IPS-15b (cell line): ENCODE results near the gene ABCA8.

ENCODE experiments used
- H3K27me3 ChIP-seq: one replicate; pipeline ENCODE4 v1.6.1; 2013; ENCODE audit warnings: low read length; ENCODE audit not compliant: control insufficient read depth, insufficient read depth
- H3K36me3 ChIP-seq: one replicate; pipeline ENCODE4 v1.6.1; 2013; ENCODE audit warnings: low read length; ENCODE audit not compliant: control insufficient read depth, insufficient read depth
- H3K4me1 ChIP-seq: one replicate; pipeline ENCODE4 v1.6.1; 2013; ENCODE audit warnings: mild to moderate bottlenecking, low read length; ENCODE audit not compliant: control insufficient read depth, insufficient read depth
- H3K4me3 ChIP-seq: one replicate; pipeline ENCODE4 v1.5.1; 2013; ENCODE audit warnings: low read depth, low read length
- H3K9ac ChIP-seq: one replicate; pipeline ENCODE4 v1.6.1; 2013; ENCODE audit warnings: low read depth, mild to moderate bottlenecking, low read length
- H3K9me3 ChIP-seq: one replicate; pipeline ENCODE4 v1.6.1; 2013; ENCODE audit warnings: mild to moderate bottlenecking, low read length; ENCODE audit not compliant: control insufficient read depth, insufficient read depth

The ABCA8 gene

DNA sequence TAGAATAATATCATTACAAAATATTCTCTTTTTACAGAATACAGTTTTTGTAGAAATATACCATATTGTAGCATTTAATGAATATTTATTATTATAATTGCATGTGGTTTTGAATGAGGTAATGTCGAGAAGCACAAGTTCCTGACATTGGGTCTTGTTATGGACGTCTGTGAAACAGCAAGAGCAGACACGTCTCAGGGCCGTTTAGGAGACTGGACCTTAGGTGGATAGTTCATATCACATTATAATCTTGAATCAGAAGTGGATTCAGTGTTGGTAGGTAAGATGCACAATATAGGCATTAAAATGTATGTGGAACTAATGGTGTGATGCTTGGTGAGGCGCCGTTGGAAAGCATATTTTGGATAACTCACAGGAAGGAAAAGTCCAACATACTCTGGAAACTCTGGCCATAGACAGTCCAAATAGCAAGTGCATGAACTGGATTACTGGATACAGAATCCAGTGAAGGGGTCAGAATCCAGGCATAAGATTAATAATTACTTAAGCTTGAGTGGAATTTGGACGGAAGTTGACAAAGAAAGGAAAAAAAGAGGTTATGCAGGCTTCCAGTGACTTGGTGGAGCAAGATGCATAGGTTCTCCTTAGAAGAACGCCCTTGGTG, 17.2 kb downstream of the ABCA8 start:
- no peak overlapping the region for H3K4me3 ChIP-seq
- H3K9ac ChIP-seq, result no peak overlapping the region
- H3K4me1 ChIP-seq, result no peaks in the 10 kb centered on the region
- no peaks in the 10 kb centered on the region for H3K36me3 ChIP-seq
- no peaks in the 10 kb centered on the region for H3K9me3 ChIP-seq
- H3K27me3 ChIP-seq, result no peaks in the 10 kb centered on the region

DNA sequence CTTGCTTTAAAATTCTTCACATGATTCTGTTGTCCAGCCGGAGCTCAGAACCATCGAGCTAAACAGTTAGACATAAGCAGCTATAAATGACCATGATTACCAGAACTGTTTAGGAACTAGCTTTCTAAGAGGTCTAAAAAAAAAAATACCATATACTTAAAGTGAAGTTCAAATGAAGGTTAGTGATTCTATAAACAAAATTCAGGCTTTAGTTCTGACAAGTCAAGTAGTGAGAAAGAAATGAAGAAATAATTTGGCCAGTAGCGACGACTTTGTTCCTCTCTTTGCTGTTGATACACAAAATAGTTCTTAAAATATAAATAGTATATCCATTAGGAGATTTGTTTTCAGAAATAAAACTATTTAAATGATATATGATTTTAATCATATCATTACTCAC, 27.7 kb downstream of the ABCA8 start:
- no peaks in the 10 kb centered on the region for H3K9me3 ChIP-seq
- no peak overlapping the region for H3K9ac ChIP-seq
- H3K4me1 ChIP-seq, result no peaks in the 10 kb centered on the region
- no peaks in the 10 kb centered on the region for H3K36me3 ChIP-seq
- no peak overlapping the region for H3K4me3 ChIP-seq
- no peaks in the 10 kb centered on the region for H3K27me3 ChIP-seq

DNA sequence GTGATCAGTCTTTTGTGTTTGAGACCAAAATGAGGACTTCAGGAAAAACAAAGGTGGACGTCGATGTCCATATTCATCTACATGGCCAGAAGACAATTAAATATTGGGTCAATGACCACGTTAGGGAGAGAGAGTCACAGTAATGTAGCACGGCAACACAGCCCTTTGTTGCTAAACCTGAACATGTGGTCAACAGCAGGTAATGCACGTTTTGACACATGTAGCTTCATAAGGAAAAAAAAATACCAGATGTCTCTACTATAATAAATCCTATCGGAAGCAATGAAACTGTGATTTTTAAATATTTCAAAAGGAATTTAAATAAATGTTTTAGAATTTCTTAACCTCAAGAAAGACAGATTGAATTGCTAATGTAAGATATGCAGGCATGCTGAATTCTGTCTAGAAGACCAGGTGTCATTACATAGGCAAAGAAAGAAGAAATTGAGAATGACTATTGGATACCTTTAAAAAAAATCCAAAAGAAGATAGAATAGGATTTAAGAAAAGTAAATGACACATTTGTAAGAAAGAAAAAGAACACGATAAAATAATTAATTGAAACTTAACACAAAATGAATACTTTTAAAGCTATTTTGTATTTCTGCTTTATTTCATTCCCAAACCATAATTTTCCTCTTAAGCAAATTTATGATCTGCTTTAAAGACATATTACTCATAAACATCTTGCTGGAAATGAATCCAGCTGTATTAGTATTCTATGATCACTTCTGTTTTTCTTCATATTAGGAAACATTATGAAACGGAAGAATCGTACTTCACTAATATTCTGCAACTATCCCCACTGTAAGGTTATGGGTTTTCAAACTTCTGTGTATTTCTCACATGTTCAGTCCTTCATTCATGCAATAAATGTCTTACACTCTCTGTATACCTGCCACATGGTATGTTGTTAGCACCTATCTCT, 30.1 kb downstream of the ABCA8 start:
- no peaks in the 10 kb centered on the region for H3K27me3 ChIP-seq
- H3K9me3 ChIP-seq, result no peaks in the 10 kb centered on the region
- H3K9ac ChIP-seq, result no peak overlapping the region
- no peaks in the 10 kb centered on the region for H3K4me1 ChIP-seq
- no peak overlapping the region for H3K4me3 ChIP-seq
- no peaks in the 10 kb centered on the region for H3K36me3 ChIP-seq

DNA sequence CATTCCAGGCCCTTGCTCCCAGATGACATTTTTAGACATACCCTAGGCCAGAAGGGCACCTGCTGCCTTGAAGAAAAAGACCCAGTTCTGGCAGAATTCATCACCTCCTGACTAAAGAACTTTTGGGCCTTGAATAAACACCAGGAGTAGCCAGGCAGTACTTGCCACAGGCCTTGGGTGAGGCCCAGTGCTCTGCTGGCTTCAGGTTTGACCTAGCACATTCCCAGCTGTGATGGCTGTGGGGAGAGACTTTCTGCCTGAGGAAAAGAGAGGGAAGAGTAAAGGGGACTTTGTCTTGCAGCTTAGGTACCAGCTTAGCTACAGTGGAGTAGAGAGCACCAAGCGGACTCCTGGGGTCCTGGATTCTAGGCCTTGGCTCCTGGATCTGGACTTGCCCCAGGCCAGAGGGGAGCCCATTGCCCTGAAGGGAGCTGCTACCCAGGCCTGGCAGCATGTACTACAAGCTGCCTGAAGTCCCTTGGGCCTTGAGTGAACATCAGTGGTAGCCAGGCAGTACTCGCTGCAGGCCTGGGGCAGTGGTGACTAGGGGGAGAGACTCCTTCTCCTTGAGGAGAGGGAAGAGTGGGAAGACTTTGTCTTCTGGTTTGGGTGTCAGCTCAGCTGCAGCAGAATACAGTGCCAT, 44.3 kb downstream of the ABCA8 start:
- Histone ChIP-seq H3K9me3 (no peaks in the 10 kb centered on the region), H3K27me3 (no peaks in the 10 kb centered on the region), H3K4me3 (no peak overlapping the region), H3K4me1 (no peaks in the 10 kb centered on the region), H3K36me3 (no peaks in the 10 kb centered on the region), H3K9ac (no peak overlapping the region)

DNA sequence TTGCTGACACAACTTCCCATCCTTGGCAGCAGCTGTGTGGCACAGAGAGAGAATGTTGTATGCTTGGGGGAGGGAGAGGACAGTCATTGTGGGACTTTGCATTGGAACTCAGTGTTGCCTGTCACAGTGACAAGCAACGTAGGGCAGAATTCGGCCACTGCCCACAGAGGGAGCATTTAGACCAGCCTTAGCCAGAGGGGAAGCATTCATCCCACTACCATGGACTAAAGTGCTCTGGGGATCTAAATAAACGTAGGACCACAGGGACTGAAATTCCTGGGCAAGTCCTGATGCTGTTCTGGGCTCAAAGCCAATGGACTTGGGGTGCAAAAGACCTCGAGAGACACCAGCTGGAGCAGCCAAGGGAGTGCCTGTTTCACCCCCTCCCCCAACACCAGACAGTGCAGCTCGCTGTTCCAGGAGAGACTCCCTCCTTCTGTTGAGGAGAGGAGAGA, 44.9 kb downstream of the ABCA8 start:
- no peak overlapping the region for H3K4me3 ChIP-seq
- no peaks in the 10 kb centered on the region for H3K4me1 ChIP-seq

DNA sequence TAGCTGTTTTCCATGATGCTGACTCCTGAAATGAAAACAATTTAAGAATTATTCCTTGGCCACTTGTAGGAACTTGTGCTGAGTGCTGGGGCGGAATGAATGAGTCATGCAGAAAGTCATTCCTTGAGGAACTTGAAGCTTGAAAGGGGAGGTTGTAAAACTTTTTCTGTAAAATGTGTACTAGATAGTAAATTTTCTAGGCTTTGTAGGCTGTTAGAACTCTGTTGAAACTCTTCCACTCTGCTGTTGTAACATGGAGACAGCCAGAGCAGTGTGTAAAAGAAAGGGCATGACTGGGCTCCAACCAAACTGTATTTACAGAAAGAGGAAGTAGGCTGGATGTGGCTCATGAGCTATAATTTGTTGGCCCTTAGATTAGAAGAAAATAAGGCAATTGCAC, 46.1 kb downstream of the ABCA8 start:
- Histone ChIP-seq H3K4me1 (no peaks in the 10 kb centered on the region), H3K27me3 (no peaks in the 10 kb centered on the region), H3K9me3 (no peaks in the 10 kb centered on the region), H3K36me3 (no peaks in the 10 kb centered on the region), H3K4me3 (no peak overlapping the region), H3K9ac (no peak overlapping the region)

More for the DNA sequence above, 44.9 kb downstream of the ABCA8 start:
- Histone ChIP-seq H3K27me3 (no peaks in the 10 kb centered on the region), H3K9me3 (no peaks in the 10 kb centered on the region), H3K9ac (no peak overlapping the region), H3K36me3 (no peaks in the 10 kb centered on the region)

DNA sequence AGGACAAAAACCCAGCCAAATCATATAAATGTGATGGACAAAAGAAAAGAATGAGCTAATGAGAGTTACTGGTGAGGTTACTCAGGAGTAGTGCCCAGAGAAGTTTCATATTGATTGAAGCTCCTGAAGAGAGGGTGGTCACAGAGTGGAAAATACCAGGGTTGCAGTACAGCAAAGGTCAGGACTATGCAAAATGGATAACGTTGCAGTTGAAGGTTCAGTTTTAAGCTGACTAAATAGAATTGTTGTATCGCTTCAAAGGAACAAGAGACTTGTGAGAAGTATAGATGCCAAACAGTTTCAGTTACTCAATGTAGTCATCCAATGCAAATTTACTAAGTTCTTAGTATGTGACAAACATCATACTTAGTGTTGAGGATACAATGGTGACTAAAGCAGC, 47.1 kb downstream of the ABCA8 start:
- H3K9ac ChIP-seq, result no peak overlapping the region
- H3K4me3 ChIP-seq, result no peak overlapping the region
- H3K27me3 ChIP-seq, result no peaks in the 10 kb centered on the region
- no peaks in the 10 kb centered on the region for H3K9me3 ChIP-seq
- H3K36me3 ChIP-seq, result no peaks in the 10 kb centered on the region
- H3K4me1 ChIP-seq, result no peaks in the 10 kb centered on the region

DNA sequence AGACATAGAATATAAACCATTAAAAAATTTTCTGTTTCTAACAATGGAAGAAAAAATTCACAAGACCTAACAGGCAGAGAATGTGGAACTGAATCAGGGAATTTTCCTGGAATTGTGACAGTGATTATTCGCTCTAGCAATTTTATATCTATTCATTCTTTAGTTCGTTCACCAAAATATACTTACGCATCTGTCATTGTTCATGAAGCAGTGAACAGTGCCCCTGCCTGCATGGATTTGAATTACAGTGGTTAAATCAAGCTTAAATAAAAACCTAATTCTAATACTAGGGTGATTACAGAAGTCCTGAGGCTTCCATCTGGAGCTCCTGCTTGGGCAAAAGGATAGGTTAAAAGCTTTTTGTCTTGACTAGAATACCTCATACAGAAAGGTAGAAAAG, 48.6 kb downstream of the ABCA8 start:
- Histone ChIP-seq H3K4me3 (no peak overlapping the region), H3K9ac (no peak overlapping the region), H3K9me3 (no peaks in the 10 kb centered on the region), H3K4me1 (no peaks in the 10 kb centered on the region), H3K36me3 (no peaks in the 10 kb centered on the region), H3K27me3 (no peaks in the 10 kb centered on the region)

DNA sequence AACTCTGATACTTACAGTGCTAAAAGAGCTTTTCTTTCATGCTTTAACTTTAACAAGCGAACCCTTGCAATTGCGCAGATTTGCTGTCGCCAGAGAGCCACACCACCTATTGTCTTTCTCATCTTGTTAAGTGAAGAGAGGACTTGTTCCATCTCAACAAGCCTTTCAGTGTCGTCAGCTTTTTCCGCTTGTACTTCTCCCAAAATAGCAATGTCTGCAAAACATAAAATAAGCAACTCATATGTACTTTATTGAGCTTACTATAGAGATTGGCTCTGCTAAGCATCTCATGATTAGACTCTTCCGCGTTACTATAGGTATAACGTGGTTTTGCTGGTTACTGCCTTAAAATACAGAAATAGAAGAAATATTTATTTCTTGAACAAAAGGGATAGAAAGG, 51.9 kb downstream of the ABCA8 start:
- H3K36me3 ChIP-seq, result no peaks in the 10 kb centered on the region
- no peaks in the 10 kb centered on the region for H3K27me3 ChIP-seq
- H3K9me3 ChIP-seq, result no peaks in the 10 kb centered on the region
- no peak overlapping the region for H3K9ac ChIP-seq
- H3K4me3 ChIP-seq, result no peak overlapping the region
- no peaks in the 10 kb centered on the region for H3K4me1 ChIP-seq

DNA sequence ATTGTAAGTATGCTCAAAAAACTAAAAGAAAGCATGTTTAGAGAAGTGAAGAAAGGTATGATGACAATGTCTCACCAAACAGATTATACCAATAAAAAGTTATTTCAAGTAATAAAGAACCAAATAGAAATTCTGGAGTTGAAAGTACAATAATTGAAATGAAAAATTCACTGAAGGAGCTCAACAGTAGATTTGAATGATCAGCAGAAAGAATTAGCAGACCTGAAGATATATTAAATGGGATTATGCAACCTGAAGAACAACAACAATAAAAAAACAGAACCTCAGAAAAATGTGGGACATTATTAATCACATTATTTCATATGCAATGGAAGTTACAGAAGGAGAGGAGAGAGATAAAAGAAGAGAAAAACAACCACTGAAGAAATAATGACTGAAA, 57.6 kb downstream of the ABCA8 start:
- Histone ChIP-seq H3K9me3 (no peaks in the 10 kb centered on the region), H3K4me1 (no peaks in the 10 kb centered on the region), H3K36me3 (no peaks in the 10 kb centered on the region), H3K9ac (no peak overlapping the region), H3K27me3 (no peaks in the 10 kb centered on the region), H3K4me3 (no peak overlapping the region)

DNA sequence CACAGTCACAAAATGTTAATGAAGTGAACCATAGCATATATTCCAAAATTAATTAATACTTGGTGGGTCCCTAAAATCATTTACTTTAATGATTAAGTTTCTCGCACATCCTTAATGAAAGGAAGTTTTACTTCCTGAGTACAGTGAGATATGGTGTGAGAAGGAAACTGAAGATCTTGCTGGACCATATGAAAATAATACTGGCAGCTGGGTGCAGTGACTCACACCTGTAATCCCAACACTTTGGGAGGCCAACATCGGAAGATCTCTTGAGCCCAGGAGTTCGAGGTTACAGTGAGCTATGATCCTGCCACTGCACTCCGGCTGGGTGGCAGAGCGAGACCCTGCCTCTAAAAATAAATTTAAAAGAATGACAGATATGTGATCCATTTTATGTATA, 62.5 kb downstream of the ABCA8 start:
- Histone ChIP-seq H3K27me3 (no peaks in the 10 kb centered on the region), H3K4me1 (no peaks in the 10 kb centered on the region), H3K9ac (no peak overlapping the region), H3K9me3 (no peaks in the 10 kb centered on the region), H3K4me3 (no peak overlapping the region), H3K36me3 (no peaks in the 10 kb centered on the region)

DNA sequence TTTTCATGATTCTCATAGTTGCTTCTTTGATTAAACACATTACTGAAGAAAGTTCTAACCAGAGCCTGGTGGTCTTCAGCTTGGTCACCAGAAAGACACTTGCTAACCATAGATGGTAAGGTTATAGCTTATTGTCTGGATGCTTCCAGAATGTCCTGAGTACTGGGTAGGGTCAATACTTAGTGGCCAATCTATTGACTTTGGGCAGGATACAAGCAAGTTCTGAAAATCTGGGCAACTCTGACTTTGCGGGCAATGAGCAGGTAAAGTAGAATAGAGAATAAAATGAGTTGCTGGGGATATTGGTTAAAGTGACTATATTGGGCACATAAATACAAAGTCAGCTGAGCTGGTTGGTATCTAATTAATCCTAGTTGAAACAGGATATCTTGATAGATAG, 63.0 kb downstream of the ABCA8 start:
- Histone ChIP-seq H3K27me3 (no peaks in the 10 kb centered on the region), H3K9ac (no peak overlapping the region), H3K36me3 (no peaks in the 10 kb centered on the region), H3K9me3 (no peaks in the 10 kb centered on the region), H3K4me1 (no peaks in the 10 kb centered on the region), H3K4me3 (no peak overlapping the region)
